Umbilical cord (tissue), 2 donors: ENCODE measurements around the gene MICAL3. TPM values are rescaled to one million over a fixed set of nuclear protein-coding genes. Genes with fewer than 3 reads are reported as not detected.

Experiments
- DNase-seq: peaks from one replicate; pipeline ENCODE4 v3.0.0-alpha.2; 2015; ENCODE audit warnings: low spot score
- total RNA-seq: library from RNA; depleted of rRNA; stranded (reverse); fragments of >200 nt; gene quantifications from one replicate; pipeline ENCODE4 v1.2.3, GENCODE V29; 2014; ENCODE audit warnings: low replicate concordance; ENCODE audit not compliant: insufficient read depth

Gene MICAL3
- total RNA-seq, 1 donor from 2014 or later: 30.1 TPM

GRCh38 chr22:17818180-17818579 lies 206.2 kb downstream of the MICAL3 start:
- DNase-seq: no peak

GRCh38 chr22:17817511-17818065 lies 206.8 kb downstream of the MICAL3 start:
- DNase-seq: no peak

GRCh38 chr22:17817079-17817478 lies 207.3 kb downstream of the MICAL3 start:
- DNase-seq: no peak

- no peak for DNase-seq
Observed at GRCh38 chr22:17816649-17817048, 207.7 kb downstream of the MICAL3 start.

- no peak for DNase-seq
Observed at GRCh38 chr22:17815703-17816254, 208.6 kb downstream of the MICAL3 start.

GRCh38 chr22:17814830-17815229 lies 209.5 kb downstream of the MICAL3 start:
- no peak for DNase-seq

- no peak for DNase-seq
Observed at GRCh38 chr22:17814084-17814483, 210.3 kb downstream of the MICAL3 start.

DNA sequence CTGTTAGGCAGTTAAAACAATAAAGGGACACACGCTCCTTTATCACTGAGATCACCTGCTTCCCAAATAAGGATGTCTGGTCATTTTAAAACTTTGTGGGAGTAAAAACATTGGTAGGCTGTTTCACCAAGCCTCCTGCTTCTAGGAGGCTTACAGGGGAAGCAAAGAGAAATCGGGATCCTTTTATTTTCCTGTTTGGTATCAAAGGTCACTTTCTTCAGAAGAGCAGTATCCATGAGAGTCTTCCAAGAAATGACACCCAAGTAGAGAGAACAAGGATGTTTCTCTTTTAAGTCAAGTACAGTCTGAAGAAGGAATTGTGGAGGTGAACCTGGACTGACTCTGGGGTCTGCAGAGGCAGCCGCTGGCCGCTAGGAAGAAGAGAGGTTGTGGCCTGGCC lies 213.2 kb downstream of the MICAL3 start:
- DNase-seq: no peak

GRCh38 chr22:17810570-17811116 lies 213.7 kb downstream of the MICAL3 start:
- no peak for DNase-seq

DNA sequence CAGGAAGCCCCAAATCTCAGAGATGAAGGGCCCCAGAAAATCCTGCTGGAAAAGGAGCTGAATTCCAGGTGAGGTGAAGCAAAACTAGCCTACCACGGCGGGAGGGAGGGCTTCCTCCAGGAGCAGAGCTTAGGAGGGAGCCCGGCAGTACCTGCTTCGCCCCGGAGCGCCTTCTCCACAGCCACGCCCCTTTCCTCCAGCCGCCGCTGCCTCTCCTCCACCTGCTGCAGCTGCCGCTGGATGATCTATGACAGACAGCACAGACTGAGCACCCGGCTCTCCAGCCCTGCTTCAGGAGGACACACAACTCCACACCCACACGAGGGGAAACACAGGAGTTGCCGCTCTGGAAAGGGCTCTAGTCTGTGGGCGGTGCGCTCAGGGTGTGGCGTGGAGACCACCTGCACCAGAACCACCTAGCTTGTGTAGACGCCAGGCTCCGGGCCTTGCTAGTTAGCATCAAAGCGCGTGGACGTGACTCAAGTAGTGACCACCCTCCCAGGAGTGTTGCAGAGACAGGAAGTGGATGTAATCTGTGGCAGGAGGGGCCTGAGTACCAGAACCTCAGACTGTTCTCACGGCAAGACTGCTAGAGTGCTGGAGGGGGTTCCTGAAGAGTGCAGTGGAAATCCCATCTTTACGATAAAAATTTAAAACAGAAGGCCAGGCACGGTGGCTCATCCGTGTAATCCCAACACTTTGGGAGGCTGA lies 215.5 kb downstream of the MICAL3 start:
- DNase-seq: peak; percentile 45

DNA sequence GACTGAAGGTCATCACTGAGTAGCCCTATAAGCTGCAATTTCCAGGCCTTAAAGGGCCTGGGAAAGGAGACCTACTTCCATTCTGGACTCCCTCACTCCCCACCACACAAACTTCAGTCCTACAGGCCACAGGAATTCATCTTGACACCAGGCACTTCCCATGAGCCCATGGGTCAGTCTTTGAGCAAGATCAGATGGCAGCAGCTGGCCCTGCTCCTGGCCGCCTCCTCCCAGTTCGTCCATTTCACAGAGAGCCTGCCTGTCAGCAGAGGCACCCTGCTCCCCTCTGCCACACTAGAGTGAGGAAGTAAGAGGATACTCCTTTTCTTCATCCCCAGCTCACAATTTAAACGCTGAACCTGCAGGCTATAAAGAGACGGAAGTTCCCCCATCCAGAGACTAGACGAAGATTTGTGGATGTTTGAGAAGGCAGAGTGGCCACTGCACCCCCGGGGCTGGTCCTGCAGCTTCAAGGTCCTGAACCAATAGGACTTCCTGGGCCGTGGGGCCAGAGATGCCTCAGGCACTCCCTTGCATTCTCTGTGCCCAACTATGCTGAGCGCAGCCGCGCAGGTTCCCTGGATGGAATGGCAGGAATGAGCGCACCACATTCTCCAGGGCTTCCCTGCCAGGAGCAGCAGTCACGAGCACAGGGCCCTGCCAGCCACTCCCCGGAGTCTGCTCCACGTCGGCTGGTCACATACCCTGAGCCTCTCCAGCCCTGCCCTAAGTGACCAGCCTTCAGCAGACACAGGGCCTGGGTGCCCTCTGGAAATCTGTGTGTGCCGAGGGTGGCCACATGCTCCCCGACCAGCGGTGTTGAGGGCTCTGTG lies 216.6 kb downstream of the MICAL3 start:
- no peak for DNase-seq

GRCh38 chr22:17807086-17807485 lies 217.3 kb downstream of the MICAL3 start:
- no peak for DNase-seq

DNA sequence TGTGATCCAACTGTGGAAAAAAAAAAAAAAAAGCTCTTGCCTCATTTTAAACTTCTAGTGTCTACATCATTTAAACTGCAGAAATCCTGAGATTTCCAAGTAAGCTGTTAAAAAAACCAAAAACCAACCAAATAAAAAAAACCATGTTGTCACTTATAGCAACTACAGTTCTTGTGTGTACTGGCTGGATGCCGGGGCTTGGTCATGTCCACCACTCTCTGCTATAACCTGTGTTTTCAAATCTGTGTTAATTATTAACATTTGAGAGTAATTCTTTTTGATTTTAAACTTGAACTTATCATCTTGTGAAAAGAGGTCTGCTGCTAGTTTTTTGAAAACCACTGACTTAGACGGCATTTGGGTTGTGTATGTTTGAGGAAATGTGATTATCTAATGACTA lies 217.9 kb downstream of the MICAL3 start:
- no peak for DNase-seq

- no peak for DNase-seq
Observed at GRCh38 chr22:17804331-17805080, 219.9 kb downstream of the MICAL3 start.

GRCh38 chr22:17803609-17804270 lies 220.6 kb downstream of the MICAL3 start:
- DNase-seq: peak; percentile 35

- DNase-seq: no peak
Observed at GRCh38 chr22:17802822-17803221, 221.5 kb downstream of the MICAL3 start.

DNA sequence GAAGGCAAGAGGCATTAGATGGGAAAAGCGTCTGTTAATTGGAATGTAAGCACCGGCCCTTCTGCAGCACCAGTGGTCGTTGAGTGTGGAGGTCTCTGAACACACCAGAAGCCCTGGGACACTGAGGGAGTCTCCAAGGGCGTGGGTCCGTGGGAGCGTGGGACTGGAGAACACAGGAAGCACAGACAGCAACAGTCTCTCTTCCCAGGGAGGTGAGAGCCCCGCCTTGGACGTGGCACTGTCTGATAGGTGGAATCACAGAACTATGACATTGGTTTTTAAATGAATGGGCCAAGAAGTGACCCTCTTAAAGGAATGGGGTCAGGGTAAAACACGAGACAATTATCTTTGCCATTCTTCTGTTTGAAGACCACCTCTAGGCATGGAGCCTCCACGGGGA lies 221.9 kb downstream of the MICAL3 start:
- no peak for DNase-seq

- peak; percentile 21 for DNase-seq
Observed at GRCh38 chr22:17797721-17798559, 226.4 kb downstream of the MICAL3 start.

DNA sequence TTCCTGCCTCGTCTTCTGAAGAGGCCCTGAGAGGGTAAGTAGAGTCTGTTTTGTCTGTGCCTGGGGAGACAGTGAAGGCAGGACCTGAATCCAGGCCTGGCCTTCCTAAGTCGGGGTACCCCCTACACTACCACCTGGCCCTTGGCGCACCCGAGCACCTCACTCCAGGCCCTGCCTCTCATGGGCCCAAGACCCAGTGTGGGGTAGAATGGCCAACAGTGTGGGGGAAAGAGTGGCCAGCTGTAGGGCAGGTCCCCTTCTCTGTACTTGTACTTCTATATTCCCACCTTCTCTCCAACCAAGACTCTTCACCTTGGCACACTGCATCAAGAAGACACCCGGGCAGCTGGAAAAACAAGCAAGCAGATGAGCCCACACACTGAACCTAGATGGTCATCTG lies 227.7 kb downstream of the MICAL3 start:
- no peak for DNase-seq
